ENCODE data around the gene CASP5.

DNA sequence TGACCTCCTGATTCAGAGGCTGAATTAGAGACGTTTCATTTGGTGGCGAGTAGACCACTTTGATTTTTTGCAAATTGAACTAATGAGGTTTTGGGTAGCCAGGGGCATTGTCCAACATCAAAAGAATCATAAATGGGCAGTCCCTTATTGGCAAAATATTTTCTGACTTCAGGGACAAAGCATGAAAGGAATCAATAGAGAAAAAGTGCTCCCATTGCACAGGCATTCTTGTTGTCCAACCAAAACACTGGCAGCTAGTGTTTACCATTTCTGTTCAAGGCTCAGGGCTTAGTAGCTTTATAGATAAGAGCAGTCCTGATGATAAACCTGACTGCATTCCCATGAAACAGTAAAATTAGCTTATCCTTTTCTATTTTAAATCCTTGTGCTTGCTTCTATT lies 28.6 kb upstream of the CASP5 start:
- TF ChIP-seq, protein P1, sequence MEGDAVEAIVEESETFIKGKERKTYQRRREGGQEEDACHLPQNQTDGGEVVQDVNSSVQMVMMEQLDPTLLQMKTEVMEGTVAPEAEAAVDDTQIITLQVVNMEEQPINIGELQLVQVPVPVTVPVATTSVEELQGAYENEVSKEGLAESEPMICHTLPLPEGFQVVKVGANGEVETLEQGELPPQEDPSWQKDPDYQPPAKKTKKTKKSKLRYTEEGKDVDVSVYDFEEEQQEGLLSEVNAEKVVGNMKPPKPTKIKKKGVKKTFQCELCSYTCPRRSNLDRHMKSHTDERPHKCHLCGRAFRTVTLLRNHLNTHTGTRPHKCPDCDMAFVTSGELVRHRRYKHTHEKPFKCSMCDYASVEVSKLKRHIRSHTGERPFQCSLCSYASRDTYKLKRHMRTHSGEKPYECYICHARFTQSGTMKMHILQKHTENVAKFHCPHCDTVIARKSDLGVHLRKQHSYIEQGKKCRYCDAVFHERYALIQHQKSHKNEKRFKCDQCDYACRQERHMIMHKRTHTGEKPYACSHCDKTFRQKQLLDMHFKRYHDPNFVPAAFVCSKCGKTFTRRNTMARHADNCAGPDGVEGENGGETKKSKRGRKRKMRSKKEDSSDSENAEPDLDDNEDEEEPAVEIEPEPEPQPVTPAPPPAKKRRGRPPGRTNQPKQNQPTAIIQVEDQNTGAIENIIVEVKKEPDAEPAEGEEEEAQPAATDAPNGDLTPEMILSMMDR (IDR thresholded peaks at IDR 0.05) = no peak
- no peak for TF ChIP-seq POLR2A (IDR thresholded peaks at IDR 0.05)

Data from adrenal gland (tissue), 5 donors.